KMS-11 (cell line): ENCODE results near the gene BFSP1.

Source experiments
- H2AFZ ChIP-seq: fragments of 200-600 bp; sonication (generic); 2 replicates; pipeline ENCODE4 v1.6.1; 2016; ENCODE audit warnings: antibody characterized with exemption, mixed run types, low read depth
- H3K27ac ChIP-seq: fragments of 200-600 bp; sonication (generic); 2 replicates; pipeline ENCODE4 v1.6.1; 2016; ENCODE audit warnings: mild to moderate bottlenecking, mixed run types
- H3K27me3 ChIP-seq: fragments of 200-600 bp; sonication (generic); 2 replicates; pipeline ENCODE4 v1.6.1; 2017; ENCODE audit warnings: mild to moderate bottlenecking, low read depth, mixed run types, moderate library complexity; ENCODE audit not compliant: insufficient read depth
- H3K36me3 ChIP-seq: fragments of 200-600 bp; sonication (generic); 2 replicates; pipeline ENCODE4 v1.6.1; 2017; ENCODE audit warnings: mild to moderate bottlenecking, mixed run types; ENCODE audit not compliant: insufficient read depth
- H3K4me1 ChIP-seq: fragments of 200-600 bp; sonication (generic); 2 replicates; pipeline ENCODE4 v1.6.1; 2016; ENCODE audit warnings: mild to moderate bottlenecking, low read depth, mixed run types; ENCODE audit not compliant: poor library complexity, severe bottlenecking
- H3K4me2 ChIP-seq: fragments of 200-600 bp; sonication (generic); 2 replicates; pipeline ENCODE4 v1.7.0; 2016; ENCODE audit warnings: mild to moderate bottlenecking, mixed run types
- H3K4me3 ChIP-seq: fragments of 200-600 bp; sonication (generic); IDR thresholded peaks from 2 replicates; pipeline ENCODE4 v1.6.1; 2017; ENCODE audit warnings: low read depth, low read length, mixed read lengths; ENCODE audit not compliant: insufficient read depth
- H3K79me2 ChIP-seq: fragments of 200-600 bp; sonication (generic); 2 replicates; pipeline ENCODE4 v1.6.1; 2016; ENCODE audit warnings: low read depth, mixed run types; ENCODE audit not compliant: insufficient read depth
- H3K9ac ChIP-seq: fragments of 200-600 bp; sonication (generic); 2 replicates; pipeline ENCODE4 v1.6.1; 2016; ENCODE audit warnings: mild to moderate bottlenecking, mixed run types
- H4K20me1 ChIP-seq: fragments of 200-600 bp; sonication (generic); 2 replicates; pipeline ENCODE4 v1.6.1; 2016; ENCODE audit warnings: mild to moderate bottlenecking, mixed run types; ENCODE audit not compliant: insufficient read depth
- CTCF ChIP-seq: fragments of 200-600 bp; sonication (generic); conservative IDR thresholded peaks from 2 replicates; pipeline ENCODE4 v1.6.1; 2017; ENCODE audit warnings: low read depth, mild to moderate bottlenecking, antibody characterized with exemption, low read length, moderate library complexity, mixed read lengths

BFSP1 gene

GRCh38 chr20:17569616-17570346 lies 38.6 kb upstream of the BFSP1 start, which contains the start of gene DSTN:
DSTN (plus strand) TSS chr20:17570075; CDS start chr20:17570209, 134 bp downstream.
- TF ChIP-seq CTCF, result no peak
- Histone ChIP-seq H3K4me3 (no peak within 1 kb of the TSS), H3K36me3 (no peaks in the 10 kb centered on the region), H3K9ac (peak within 1 kb of the TSS; percentile 49; the same call in 1 of the 2 replicates), H3K27me3 (no peaks in the 10 kb centered on the region), H2AFZ (peak within 1 kb of the TSS; percentile 79), H3K4me2 (peak within 1 kb of the TSS; percentile 64), H3K4me1 (peaks cover 13% of the 10 kb centered on the region), H4K20me1 (no peaks in the 10 kb centered on the region), H3K79me2 (0 out of 2 replicates have a peak, but pooled peaks cover 6% of the 10 kb centered on the region), H3K27ac (no peak within 1 kb of the TSS)

GRCh38 chr20:17568972-17569521 lies 37.9 kb upstream of the BFSP1 start:
- Histone ChIP-seq H3K27me3 (no peaks in the 10 kb centered on the region), H3K79me2 (0 out of 2 replicates have a peak, but pooled peaks cover 6% of the 10 kb centered on the region), H3K4me2 (no peak overlapping the region), H2AFZ (no peak overlapping the region), H3K4me3 (no peak overlapping the region), H4K20me1 (no peaks in the 10 kb centered on the region), H3K4me1 (peaks cover 13% of the 10 kb centered on the region), H3K27ac (no peak overlapping the region), H3K9ac (no peak overlapping the region), H3K36me3 (no peaks in the 10 kb centered on the region)
- TF ChIP-seq CTCF, result no peak

- Histone ChIP-seq H3K79me2 (0 out of 2 replicates have a peak, but pooled peaks cover 6% of the 10 kb centered on the region), H3K9ac (no peak overlapping the region), H3K4me1 (peaks cover 13% of the 10 kb centered on the region), H4K20me1 (no peaks in the 10 kb centered on the region), H3K4me3 (no peak overlapping the region), H3K27ac (no peak overlapping the region), H3K36me3 (no peaks in the 10 kb centered on the region), H3K4me2 (no peak overlapping the region), H2AFZ (no peak overlapping the region), H3K27me3 (no peaks in the 10 kb centered on the region)
- no peak for TF ChIP-seq CTCF
These were observed 37.0 kb upstream of the BFSP1 start for GRCh38 chr20:17568045-17568788.

- no peak overlapping the region for H2AFZ ChIP-seq
- no peaks in the 10 kb centered on the region for H4K20me1 ChIP-seq
- H3K4me2 ChIP-seq, result no peak overlapping the region
- no peak overlapping the region for H3K4me3 ChIP-seq
- H3K4me1 ChIP-seq, result peaks cover 5% of the 10 kb centered on the region
- H3K9ac ChIP-seq, result no peak overlapping the region
- H3K27ac ChIP-seq, result no peak overlapping the region
- no peak for TF ChIP-seq CTCF
- 0 out of 2 replicates have a peak, but pooled peaks cover 6% of the 10 kb centered on the region for H3K79me2 ChIP-seq
- H3K36me3 ChIP-seq, result no peaks in the 10 kb centered on the region
- H3K27me3 ChIP-seq, result no peaks in the 10 kb centered on the region
These were observed 35.2 kb upstream of the BFSP1 start for GRCh38 chr20:17566345-17566744.
